Measurements from ENCODE around the gene SNRK. TPM values are rescaled to one million over a fixed set of nuclear protein-coding genes. Genes with fewer than 3 reads are reported as not detected.

Gene SNRK
- total RNA-seq, 2 donors from 2014 or later: 22.7 to 31.2 TPM

GRCh38 chr3:43346978-43347749 is 60.8 kb downstream of the SNRK start:
- TF ChIP-seq CTCF (IDR thresholded peaks at IDR 0.05): no peak
- Histone ChIP-seq H3K27ac (no peak overlapping the region), H3K36me3 (peaks cover 71% of the 10 kb centered on the region), H3K4me1 (peaks cover 0 to 10% of the 10 kb centered on the region in 2 donors), H3K9me3 (peaks cover 0 to 5% of the 10 kb centered on the region in 2 donors), H3K27me3 (no peaks in the 10 kb centered on the region), H3K4me3 (no peak overlapping the region)
- DNase-seq (ENCODE audit: low spot score): no peak

GRCh38 chr3:43347774-43348173 is 61.4 kb downstream of the SNRK start:
- Histone ChIP-seq H3K27ac (no peak overlapping the region), H3K27me3 (no peaks in the 10 kb centered on the region), H3K9me3 (peaks cover 0 to 11% of the 10 kb centered on the region in 2 donors), H3K36me3 (peaks cover 65% of the 10 kb centered on the region), H3K4me3 (no peak overlapping the region), H3K4me1 (peaks cover 0 to 10% of the 10 kb centered on the region in 2 donors)
- DNase-seq (ENCODE audit: low spot score): no peak
- TF ChIP-seq CTCF (IDR thresholded peaks at IDR 0.05): no peak

- Histone ChIP-seq H3K27me3 (no peaks in the 10 kb centered on the region), H3K4me1 (peaks cover 0 to 10% of the 10 kb centered on the region in 2 donors), H3K27ac (no peak overlapping the region), H3K9me3 (peaks cover 0 to 16% of the 10 kb centered on the region in 2 donors), H3K36me3 (peaks cover 59% of the 10 kb centered on the region), H3K4me3 (no peak overlapping the region)
- DNase-seq (ENCODE audit: low spot score): no peak
- TF ChIP-seq CTCF (IDR thresholded peaks at IDR 0.05): no peak
These were observed 62.0 kb downstream of the SNRK start for GRCh38 chr3:43348350-43348749.

- Histone ChIP-seq H3K27ac (no peak overlapping the region), H3K4me3 (no peak overlapping the region), H3K27me3 (no peaks in the 10 kb centered on the region), H3K4me1 (peaks cover 0 to 10% of the 10 kb centered on the region in 2 donors), H3K36me3 (peaks cover 53% of the 10 kb centered on the region), H3K9me3 (peaks cover 0 to 23% of the 10 kb centered on the region in 2 donors)
- DNase-seq (ENCODE audit: low spot score): no peak
- TF ChIP-seq CTCF (IDR thresholded peaks at IDR 0.05): no peak
These were observed 62.7 kb downstream of the SNRK start for GRCh38 chr3:43348852-43349574.

GRCh38 chr3:43349716-43350115 is 63.4 kb downstream of the SNRK start:
- no peak overlapping the region for H3K27ac ChIP-seq
- H3K36me3 ChIP-seq: peaks cover 50% of the 10 kb centered on the region
- TF ChIP-seq CTCF (IDR thresholded peaks at IDR 0.05): no peak

More at GRCh38 chr3:43349716-43350115, 63.4 kb downstream of the SNRK start:
- no peak for DNase-seq (ENCODE audit: low spot score)
- peaks cover 0 to 10% of the 10 kb centered on the region in 2 donors for H3K4me1 ChIP-seq
- no peaks in the 10 kb centered on the region for H3K27me3 ChIP-seq
- H3K9me3 ChIP-seq: peaks cover 0 to 23% of the 10 kb centered on the region in 2 donors
- H3K4me3 ChIP-seq: no peak overlapping the region
